Spleen (tissue), 11 donors: ENCODE measurements around the gene ROR1. TPM values are rescaled to one million over a fixed set of nuclear protein-coding genes. Genes with fewer than 3 reads are reported as not detected.

Source experiments
- DNase-seq: peaks from one replicate; pipeline ENCODE4 v3.0.0-alpha.2; 2020
- H3K27ac ChIP-seq, 8 donors: fragments of 200-600 bp; sonication (generic) in 7 of 8; 1 replicate in 4 of 8; 2 replicates in 4 of 8; pipeline versions ENCODE4 v1.5.0 to v1.8.0; 2016 to 2021; ENCODE audit warnings: inconsistent platforms in 4 of 8, mild to moderate bottlenecking in 4 of 8, moderate library complexity in 1 of 8
- H3K27me3 ChIP-seq, 7 donors: fragments of 200-600 bp; sonication (generic) in 6 of 7; replicated peaks in 1 of 7; 1 replicate in 4 of 7; 2 replicates in 3 of 7; pipeline versions ENCODE4 v1.5.0 to v1.8.0; 2016 to 2021; ENCODE audit warnings: inconsistent platforms in 3 of 7, mild to moderate bottlenecking in 1 of 7
- H3K36me3 ChIP-seq, 6 donors: fragments of 200-600 bp; sonication (generic) in 5 of 6; 1 replicate in 4 of 6; 2 replicates in 2 of 6; pipeline versions ENCODE4 v1.5.0 to v1.8.0; 2016 to 2021; ENCODE audit warnings: inconsistent platforms in 2 of 6
- H3K4me1 ChIP-seq, 6 donors: fragments of 200-600 bp; sonication (generic) in 5 of 6; 1 replicate in 3 of 6; 2 replicates in 3 of 6; pipeline versions ENCODE4 v1.5.0 to v1.8.0; 2016 to 2021; ENCODE audit warnings: inconsistent platforms in 3 of 6
- H3K4me3 ChIP-seq, 8 donors: fragments of 200-600 bp; sonication (generic) in 7 of 8; 1 replicate in 4 of 8; 2 replicates in 4 of 8; pipeline versions ENCODE4 v1.5.0 to v1.8.0; 2016 to 2021; ENCODE audit warnings: inconsistent platforms in 4 of 8, mild to moderate bottlenecking in 4 of 8, moderate library complexity in 2 of 8
- H3K9me3 ChIP-seq, 8 donors: fragments of 200-600 bp; sonication (generic) in 7 of 8; 1 replicate in 4 of 8; 2 replicates in 4 of 8; pipeline versions ENCODE4 v1.5.0 to v1.8.0; 2016 to 2021; ENCODE audit warnings: inconsistent platforms in 4 of 8
- CTCF ChIP-seq, 11 experiments: fragments of 200-600 bp in 7 of 11; fragments of 450-650 bp in 4 of 11; sonication (generic) in 4 of 11; IDR thresholded peaks in 8 of 11; conservative IDR thresholded peaks in 3 of 11; 1 replicate in 7 of 11; 2 replicates in 4 of 11; pipeline versions ENCODE4 v1.4.0 to v1.8.0; 2016 to 2021; ENCODE audit warnings: antibody characterized with exemption in 11 of 11, inconsistent platforms in 4 of 11, mild to moderate bottlenecking in 1 of 11
- POLR2A ChIP-seq, 3 donors: fragments of 450-650 bp; IDR thresholded peaks; one replicate each; pipeline ENCODE4 v1.5.1; 2017; ENCODE audit warnings: antibody characterized with exemption in 3 of 3, mild to moderate bottlenecking in 1 of 3
- POLR2AphosphoS5 ChIP-seq, 3 donors: sonication (generic); formaldehyde crosslinking; IDR thresholded peaks; one replicate each; pipeline ENCODE4 v1.5.1; 2017; ENCODE audit warnings: antibody characterized with exemption in 3 of 3
- WGBS, 5 donors: extraction: QIAGEN DNeasy Blood & Tissue Kit in 3 of 5; methylation state at CpG; one replicate each; pipeline versions ENCODE4 v1.1.5 to v1.1.7; 2013 to 2018; 5-methylcytosine and 5-hydroxymethylcytosine counted together
- intact Hi-C: fragments of 100-400 bp; cut with DNase I; formaldehyde crosslinking; loops from one replicate; pipeline ENCODE4 v1.15.0; 2023; ENCODE audit warnings: low total_unique reads
- polyA plus RNA-seq, 3 donors: library from polyadenylated mRNA; stranded (reverse); fragments of 200-250 nt; gene quantifications; one replicate each; pipeline ENCODE4 v1.2.1, GENCODE V29; 2013
- total RNA-seq, 7 donors: library from RNA; depleted of rRNA in 3 of 7; stranded (reverse); fragments of >200 nt in 3 of 7; fragmentation: NEBNext Ultra II Directional in 4 of 7; extraction: Animal tissue kit (Norgen Biotek cat#: 25700) in 4 of 7; gene quantifications; one replicate each; pipeline versions ENCODE4 v1.1.0 to v1.2.1, GENCODE V29; 2016 to 2021
- donor health status: healthy with polysubstance abuse.
- donor health status: DM: no; HTN: no; CAD: no; lungs with moderate emphysema.
- donor health status: DM: no; HTN: no; CAD: no.
- donor health status: Bipolar disorder and iron deficiency.
- donor health status: healthy.
- donor health status: DM: no; HTN: no; CAD: no.
- donor health status: DM: yes; HTN: yes; CAD: no.

Gene ROR1
- total and polyA plus RNA-seq, 10 donors = 0.43 to 12.3 (median 6.4) TPM

- Histone ChIP-seq H3K4me1 (no peaks in the 10 kb centered on the region), H3K9me3 (peaks cover 0 to 8% (median 0%) of the 10 kb centered on the region in 8 donors), H3K27me3 (no peaks in the 10 kb centered on the region), H3K27ac (no peak overlapping the region), H3K36me3 (no peaks in the 10 kb centered on the region), H3K4me3 (no peak overlapping the region)
- 52 to 88% (median 76%) methylated on average over 1 of the region's 1 CpG for WGBS, 5 donors
- intact Hi-C loops = no loop called here
- DNase-seq = no peak
- TF ChIP-seq POLR2AphosphoS5 (IDR thresholded peaks at IDR 0.05) (no peak), POLR2A (IDR thresholded peaks at IDR 0.05) (no peak), CTCF (IDR thresholded peaks at IDR 0.05 in 8 of 11, conservative IDR thresholded peaks at IDR 0.05 in 3 of 11) (no peak)
Measured at GRCh38 chr1:63738772-63739171, 35.0 kb upstream of the ROR1 start.

GRCh38 chr1:63739452-63739851 is 34.4 kb upstream of the ROR1 start:
- intact Hi-C loops = no loop called here
- Histone ChIP-seq H3K27ac (no peak overlapping the region), H3K36me3 (no peaks in the 10 kb centered on the region), H3K4me1 (no peaks in the 10 kb centered on the region), H3K27me3 (no peaks in the 10 kb centered on the region), H3K4me3 (no peak overlapping the region), H3K9me3 (peaks cover 0 to 8% (median 0%) of the 10 kb centered on the region in 8 donors)
- 62 to 79% (median 69%) methylated on average over 2 of the region's 2 CpGs for WGBS, 5 donors
- no peak for DNase-seq
- TF ChIP-seq POLR2AphosphoS5 (IDR thresholded peaks at IDR 0.05) (no peak), CTCF (IDR thresholded peaks at IDR 0.05 in 8 of 11, conservative IDR thresholded peaks at IDR 0.05 in 3 of 11) (no peak), POLR2A (IDR thresholded peaks at IDR 0.05) (no peak)

- intact Hi-C loops = no loop called here
- Histone ChIP-seq H3K4me1 (no peaks in the 10 kb centered on the region), H3K27me3 (no peaks in the 10 kb centered on the region), H3K36me3 (no peaks in the 10 kb centered on the region), H3K9me3 (peaks cover 0 to 8% (median 0%) of the 10 kb centered on the region in 8 donors), H3K27ac (no peak overlapping the region), H3K4me3 (no peak overlapping the region)
- TF ChIP-seq CTCF (IDR thresholded peaks at IDR 0.05 in 8 of 11, conservative IDR thresholded peaks at IDR 0.05 in 3 of 11) (no peak), POLR2A (IDR thresholded peaks at IDR 0.05) (no peak), POLR2AphosphoS5 (IDR thresholded peaks at IDR 0.05) (no peak)
- WGBS, 5 donors = 88 to 94% (median 91%) methylated on average over 2 of the region's 2 CpGs
- no peak for DNase-seq
Measured at GRCh38 chr1:63740432-63740831, 33.4 kb upstream of the ROR1 start.

- intact Hi-C loops = no loop called here
- no peaks in the 10 kb centered on the region for H3K4me1 ChIP-seq
Measured at GRCh38 chr1:63742526-63742925, 31.3 kb upstream of the ROR1 start.

More at GRCh38 chr1:63742526-63742925, 31.3 kb upstream of the ROR1 start:
- TF ChIP-seq POLR2AphosphoS5 (IDR thresholded peaks at IDR 0.05) = no peak
- no peak for TF ChIP-seq CTCF (IDR thresholded peaks at IDR 0.05 in 8 of 11, conservative IDR thresholded peaks at IDR 0.05 in 3 of 11)
- TF ChIP-seq POLR2A (IDR thresholded peaks at IDR 0.05) = no peak
- no peak for DNase-seq
- H3K9me3 ChIP-seq = no peaks in the 10 kb centered on the region
- no peak overlapping the region for H3K27ac ChIP-seq
- no peaks in the 10 kb centered on the region for H3K36me3 ChIP-seq
- H3K27me3 ChIP-seq = no peaks in the 10 kb centered on the region
- H3K4me3 ChIP-seq = no peak overlapping the region
